ENCODE measurements around the gene UNKL.
"Not testable (repeated sequence)": the region's sequence is repeated elsewhere in the genome, so short reads cannot be mapped to it uniquely, and the experiment has no call there.

Gene UNKL

DNA sequence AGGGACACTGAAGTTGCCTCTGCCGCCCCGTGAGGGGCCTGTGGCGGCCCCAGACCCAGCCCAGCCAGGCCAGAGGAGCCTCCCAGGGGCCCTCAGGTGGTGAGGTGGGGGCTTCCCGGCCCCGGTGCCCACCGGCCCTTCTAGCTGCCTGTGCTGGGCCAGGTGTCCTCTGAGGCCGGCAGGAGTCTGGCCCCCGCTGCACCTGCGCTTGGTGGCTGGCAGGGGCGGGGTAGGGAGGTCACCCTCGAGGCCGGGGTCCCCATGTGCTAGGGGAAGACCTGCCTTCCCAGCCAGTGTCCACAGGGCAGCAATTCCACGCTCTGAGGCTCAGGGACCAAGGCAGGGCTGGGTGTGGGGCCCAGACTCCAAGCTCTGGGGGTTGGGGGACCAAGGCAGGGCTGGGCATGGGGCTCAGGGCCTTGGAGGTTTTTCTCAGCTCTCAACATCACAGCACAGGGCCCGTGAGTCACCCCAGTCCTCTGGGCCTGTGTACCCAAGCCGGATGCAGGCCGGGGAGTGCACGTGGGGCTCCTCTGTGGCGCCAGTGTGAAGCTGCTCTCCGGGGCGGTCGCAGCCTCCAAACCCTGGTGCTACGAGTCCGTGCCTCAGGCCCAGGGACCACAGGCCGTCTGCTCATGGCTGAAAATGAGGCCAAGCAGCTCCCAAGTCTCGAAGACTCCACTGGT is 31.2 kb upstream of the UNKL start:
- no peak for DNase-seq

- DNase-seq: no peak
These were observed 30.4 kb upstream of the UNKL start for GRCh38 chr16:1444730-1445517.

DNA sequence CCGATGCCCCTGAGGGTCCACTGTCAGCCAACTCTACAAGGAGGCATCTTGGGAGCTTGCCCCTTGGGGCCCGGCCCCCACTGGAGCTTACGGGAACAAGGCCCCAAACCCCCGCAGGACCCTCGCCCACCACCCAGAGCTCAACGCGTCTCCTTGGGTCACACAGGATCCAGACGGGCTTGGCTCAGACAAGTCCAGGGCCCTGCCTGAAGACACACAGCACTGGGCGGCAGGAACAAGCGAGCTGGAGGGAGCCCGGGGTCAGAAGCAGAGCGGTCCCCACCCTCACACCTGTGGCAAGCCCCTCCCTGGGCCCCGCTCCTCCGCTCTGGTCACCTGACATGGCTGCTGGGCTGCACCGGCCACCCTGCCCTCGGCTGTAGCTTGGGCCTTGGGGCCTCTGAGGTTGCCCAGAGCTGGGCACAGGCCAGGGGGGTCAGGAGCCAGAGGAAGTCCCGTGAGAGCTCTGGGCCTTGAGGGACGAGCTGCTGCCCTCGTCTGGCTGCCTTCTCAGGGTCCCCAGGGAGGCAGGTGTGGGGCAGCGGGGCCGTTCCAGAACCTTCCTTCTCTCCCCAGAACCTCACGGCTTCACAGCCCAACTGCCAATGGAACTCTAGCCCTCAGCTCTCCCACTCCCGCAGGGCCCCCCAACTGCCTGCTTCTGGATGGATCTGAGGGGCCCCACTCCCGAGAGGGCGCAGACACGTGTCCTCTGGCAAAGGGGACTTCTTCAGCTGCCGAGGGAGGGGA is 29.7 kb upstream of the UNKL start, which contains the start of gene CCDC154:
Gene CCDC154 (minus strand): TSS at position 577 of the 750 bp plus-strand sequence. CDS start 234 bp downstream, at position 343.
- DNase-seq: no peak

GRCh38 chr16:1443403-1443973 is 29.0 kb upstream of the UNKL start:
- DNase-seq: no peak

GRCh38 chr16:1442697-1443096 is 28.2 kb upstream of the UNKL start:
- no peak for DNase-seq

GRCh38 chr16:1441391-1441829 is 26.9 kb upstream of the UNKL start:
- no peak for DNase-seq

GRCh38 chr16:1439699-1440074 is 25.2 kb upstream of the UNKL start:
- DNase-seq: not testable (repeated sequence)

DNA sequence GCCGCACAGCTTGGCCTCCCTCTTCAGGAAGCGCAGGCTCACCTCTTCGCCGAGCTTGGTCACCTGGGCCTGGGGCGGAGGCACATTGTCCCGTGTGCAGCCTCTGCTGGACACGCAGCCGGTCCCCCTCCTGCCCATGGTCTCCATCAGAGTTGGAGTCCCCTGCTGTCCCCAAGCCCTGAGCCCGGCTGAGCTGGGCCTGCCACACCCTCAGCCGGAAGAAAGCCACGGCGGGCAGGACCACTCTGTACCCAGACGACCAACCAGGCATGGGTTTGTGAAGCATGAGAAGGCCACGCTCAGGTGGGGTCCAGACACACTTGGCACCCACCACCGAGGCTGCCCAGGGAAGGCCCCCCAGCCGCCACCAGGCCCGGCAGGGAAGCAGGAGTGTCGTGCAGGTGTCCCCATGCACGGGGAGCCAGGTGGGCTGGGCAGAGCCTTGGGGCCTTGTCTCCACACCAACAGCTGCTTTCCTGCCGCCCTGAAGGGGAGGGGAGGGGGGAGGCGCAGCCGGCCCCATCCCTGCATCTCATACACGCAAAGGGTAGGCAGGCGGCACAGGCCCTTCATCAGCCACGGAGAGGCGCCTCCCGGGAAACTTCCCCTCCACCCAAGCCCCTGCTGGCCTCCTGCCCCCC is 24.7 kb upstream of the UNKL start:
- DNase-seq: no peak

GRCh38 chr16:1438229-1439057 is 23.9 kb upstream of the UNKL start:
- DNase-seq: no peak

- DNase-seq: no peak
These were observed 23.1 kb upstream of the UNKL start for GRCh38 chr16:1437606-1438005.

- DNase-seq: no peak
These were observed 22.3 kb upstream of the UNKL start for GRCh38 chr16:1436731-1437355.

DNA sequence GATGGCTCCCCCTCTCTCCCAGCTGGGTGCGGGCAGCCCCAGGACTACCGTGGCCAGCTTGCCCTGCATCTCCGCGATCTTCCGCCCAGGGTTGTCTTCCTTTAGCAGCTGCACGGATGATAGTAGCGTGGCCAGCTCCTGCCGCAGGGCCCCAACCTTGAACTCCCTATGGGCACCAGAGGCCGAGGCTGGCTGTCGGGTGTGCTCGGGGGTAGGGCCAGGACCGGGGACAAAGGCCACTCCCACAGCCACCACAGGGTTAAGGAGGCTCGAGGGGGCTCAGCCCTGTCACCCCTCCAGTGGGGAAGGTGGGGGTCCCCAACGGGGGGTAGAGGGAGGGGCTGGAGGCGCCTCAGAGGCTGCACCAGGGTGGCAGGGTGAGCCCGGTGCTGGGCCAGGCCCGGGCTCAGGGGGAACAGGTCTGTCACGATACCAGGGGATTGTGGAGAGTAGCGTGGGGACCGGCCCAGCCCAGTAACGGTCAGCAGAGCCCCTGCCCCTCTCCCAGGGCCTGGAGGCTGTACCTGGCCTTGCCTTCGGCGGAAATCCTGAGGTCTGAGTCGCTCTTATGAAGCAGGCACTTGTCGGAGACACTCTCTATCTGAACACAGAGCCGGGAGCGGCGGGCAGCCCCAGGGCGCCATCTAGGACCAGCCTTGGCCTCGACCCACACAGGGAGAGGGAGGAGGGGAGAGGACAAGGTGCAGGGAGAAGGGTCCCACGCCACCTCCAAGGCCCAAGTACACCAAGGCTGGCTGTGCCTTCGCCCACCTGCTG is 21.6 kb upstream of the UNKL start:
- DNase-seq: no peak

DNA sequence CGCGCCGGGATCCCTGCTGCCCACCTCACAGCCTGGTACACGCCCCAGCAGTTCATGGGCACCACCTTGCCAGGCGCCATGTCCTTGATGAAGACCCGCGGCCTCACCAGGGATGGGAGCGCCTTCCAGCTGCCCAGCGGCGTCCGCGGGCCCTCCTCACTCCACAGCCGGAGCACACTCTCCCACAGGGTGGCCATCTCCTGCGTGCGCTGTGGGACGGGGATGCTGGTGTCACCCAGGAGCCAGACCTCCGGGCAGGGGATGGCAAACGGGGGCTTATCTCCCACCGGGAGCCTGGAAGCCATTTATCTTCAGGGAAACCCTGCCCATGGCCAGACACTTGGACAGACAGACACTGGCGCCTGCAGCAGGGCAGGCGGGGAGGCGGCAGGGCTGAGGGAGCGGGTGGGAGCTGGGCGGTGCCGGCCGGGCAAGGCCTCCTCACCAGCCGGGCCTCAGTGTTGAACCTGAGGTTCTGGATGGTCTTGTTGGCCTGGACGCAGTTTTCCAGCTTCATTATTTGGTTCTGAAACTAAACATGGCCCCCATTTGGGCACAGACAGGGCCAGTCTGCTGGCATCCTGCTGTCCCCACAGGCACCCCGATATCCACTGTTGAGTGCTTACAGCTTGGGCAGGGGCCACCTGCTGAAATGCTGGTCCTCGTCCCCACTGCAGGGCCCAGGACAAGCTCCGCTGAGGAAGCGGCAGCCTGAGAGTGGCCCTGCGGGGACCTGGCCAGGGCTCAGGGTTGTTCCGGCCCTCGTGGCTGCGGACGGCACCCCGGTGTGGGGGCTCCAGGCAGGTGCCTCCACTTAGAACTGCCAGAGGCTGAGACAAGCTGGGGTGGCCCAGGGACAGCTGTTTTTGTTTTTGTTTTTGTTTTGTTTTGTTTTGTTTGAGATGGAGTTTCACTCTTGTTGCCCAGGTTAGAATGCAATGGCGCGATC is 20.4 kb upstream of the UNKL start:
- no peak for DNase-seq

DNA sequence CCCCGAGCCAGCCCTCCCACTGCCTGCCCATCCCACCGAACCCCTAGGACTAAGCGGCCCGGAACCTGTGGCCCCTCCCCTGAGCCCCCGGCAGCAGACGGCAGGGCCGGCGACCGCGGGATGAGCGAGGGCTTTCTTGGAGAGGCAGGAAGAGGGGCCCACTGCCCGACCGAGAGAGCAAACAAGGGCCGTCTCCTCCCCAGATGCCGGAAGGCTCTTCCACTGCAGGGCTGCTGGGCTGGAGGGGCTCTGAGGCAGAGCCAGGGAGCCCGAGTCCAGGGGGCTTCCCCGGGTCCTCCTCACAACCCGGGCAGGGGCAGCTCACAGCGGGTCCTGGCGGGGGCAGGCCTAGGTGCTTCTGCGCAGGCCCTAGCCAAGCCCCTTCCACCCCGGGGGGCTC is 19.3 kb upstream of the UNKL start:
- no peak for DNase-seq

- no peak for DNase-seq
These were observed 18.7 kb upstream of the UNKL start for GRCh38 chr16:1433263-1433560.

DNA sequence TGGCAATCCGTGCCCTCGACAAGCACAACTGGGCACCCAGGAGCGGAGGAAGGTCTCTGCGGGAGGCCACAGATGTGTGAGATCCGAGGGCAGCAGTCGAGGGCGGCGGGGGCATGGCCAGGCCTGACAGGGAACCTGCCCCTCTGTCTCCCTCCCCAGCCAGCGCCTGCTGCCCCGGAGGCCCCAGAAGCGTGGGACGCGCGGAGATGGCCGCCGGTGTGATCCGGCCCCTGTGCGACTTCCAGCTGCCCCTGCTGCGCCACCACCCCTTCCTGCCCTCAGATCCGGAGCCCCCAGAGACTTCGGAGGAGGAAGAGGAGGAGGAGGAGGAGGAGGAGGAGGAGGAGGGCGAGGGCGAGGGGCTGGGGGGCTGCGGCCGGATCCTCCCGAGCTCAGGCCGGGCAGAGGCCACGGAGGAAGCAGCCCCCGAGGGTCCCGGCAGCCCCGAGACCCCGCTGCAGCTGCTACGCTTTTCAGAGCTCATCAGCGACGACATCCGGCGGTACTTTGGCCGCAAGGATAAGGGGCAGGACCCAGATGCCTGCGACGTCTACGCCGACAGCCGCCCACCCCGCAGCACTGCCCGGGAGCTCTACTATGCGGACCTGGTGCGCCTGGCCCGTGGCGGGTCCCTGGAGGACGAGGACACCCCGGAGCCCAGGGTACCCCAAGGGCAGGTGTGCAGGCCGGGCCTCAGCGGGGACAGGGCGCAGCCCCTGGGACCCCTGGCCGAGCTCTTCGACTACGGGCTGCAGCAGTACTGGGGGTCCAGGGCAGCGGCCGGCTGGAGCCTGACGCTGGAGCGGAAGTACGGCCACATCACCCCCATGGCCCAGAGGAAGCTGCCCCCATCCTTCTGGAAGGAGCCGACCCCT is 18.1 kb upstream of the UNKL start:
- DNase-seq: no peak

GRCh38 chr16:1431497-1432270 is 17.2 kb upstream of the UNKL start:
- DNase-seq: no peak
